ENCODE data around the gene TGFB3. TPM values are rescaled to one million over a fixed set of nuclear protein-coding genes. Genes with fewer than 3 reads are reported as not detected.

TGFB3 gene
- total RNA-seq, 6 experiments from 2014 or later: 4.3 to 60.1 (median 6.5) TPM

DNA sequence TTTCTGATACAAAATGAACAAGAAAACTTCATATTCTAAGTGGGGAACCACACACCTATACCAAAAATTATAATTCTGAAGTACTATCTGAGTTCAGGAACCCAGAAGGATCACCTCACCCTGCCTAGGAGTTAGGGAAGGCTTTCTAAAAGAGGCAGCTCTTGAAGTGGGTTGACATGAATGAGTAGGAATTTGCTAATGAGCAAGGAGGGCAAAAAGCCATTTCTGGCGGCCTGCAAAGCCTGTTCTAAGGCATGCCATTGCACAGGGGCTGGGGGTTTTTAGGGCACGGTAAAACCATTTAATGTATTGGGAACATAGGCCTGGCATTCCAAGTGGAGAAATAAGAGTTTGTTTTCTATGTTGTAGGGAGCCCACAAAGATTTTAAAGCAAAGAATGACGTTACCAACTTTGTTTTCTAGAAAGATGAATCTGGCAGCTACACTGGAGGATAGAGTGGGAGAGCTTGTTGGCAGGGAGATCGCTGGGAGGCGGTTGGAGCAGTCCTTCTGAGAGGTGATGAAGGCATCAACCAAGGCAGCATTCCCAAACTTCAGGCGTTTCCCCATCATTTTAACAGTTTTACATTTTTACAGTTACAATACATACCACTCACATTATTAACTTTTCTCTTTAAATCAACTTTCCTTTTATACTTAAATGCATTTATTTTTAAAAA lies 17.9 kb upstream of the TGFB3 start:
- intact Hi-C loops (cut with DNase I): no loop called here
- Histone ChIP-seq H3K4me1 (no peaks in the 10 kb centered on the region), H3K9me3 (no peaks in the 10 kb centered on the region), H3K27ac (no peak overlapping the region), H3K4me3 (no peak overlapping the region), H3K36me3 (peaks cover 0 to 27% (median 7%) of the 10 kb centered on the region in 4 donors), H3K27me3 (no peaks in the 10 kb centered on the region)
- 70% methylated on average over 4 of the region's 6 CpGs for WGBS (ENCODE audit: insufficient coverage, low coverage, low lambda C conversion rate, missing lambda C conversion rate)
- ATAC-seq: no peak
- DNase-seq: no peak
- TF ChIP-seq, protein P1, sequence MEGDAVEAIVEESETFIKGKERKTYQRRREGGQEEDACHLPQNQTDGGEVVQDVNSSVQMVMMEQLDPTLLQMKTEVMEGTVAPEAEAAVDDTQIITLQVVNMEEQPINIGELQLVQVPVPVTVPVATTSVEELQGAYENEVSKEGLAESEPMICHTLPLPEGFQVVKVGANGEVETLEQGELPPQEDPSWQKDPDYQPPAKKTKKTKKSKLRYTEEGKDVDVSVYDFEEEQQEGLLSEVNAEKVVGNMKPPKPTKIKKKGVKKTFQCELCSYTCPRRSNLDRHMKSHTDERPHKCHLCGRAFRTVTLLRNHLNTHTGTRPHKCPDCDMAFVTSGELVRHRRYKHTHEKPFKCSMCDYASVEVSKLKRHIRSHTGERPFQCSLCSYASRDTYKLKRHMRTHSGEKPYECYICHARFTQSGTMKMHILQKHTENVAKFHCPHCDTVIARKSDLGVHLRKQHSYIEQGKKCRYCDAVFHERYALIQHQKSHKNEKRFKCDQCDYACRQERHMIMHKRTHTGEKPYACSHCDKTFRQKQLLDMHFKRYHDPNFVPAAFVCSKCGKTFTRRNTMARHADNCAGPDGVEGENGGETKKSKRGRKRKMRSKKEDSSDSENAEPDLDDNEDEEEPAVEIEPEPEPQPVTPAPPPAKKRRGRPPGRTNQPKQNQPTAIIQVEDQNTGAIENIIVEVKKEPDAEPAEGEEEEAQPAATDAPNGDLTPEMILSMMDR (IDR thresholded peaks at IDR 0.05): no peak
- no peak for TF ChIP-seq POLR2A (IDR thresholded peaks at IDR 0.05)

DNA sequence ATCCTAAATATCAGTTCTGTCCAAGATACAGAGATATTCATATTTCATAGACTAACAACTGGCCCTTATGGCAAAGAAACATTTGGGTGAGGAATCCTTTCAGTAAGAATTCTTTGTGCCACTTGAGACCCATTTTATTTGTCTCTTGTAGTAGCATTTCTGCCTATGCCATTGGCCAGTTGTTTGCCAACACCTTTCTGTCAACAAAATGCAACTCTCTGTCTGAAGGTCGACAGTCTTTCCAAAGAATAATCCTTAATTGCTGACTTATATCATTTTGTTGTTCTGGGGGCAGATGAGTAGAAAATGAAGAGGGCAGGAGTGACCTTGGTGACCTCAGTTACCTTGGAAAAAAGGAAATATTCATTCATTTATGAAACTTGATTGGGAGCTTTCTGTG lies 14.7 kb upstream of the TGFB3 start:
- no peak for DNase-seq
- intact Hi-C loops (cut with DNase I): no loop called here
- no peak for TF ChIP-seq POLR2A (IDR thresholded peaks at IDR 0.05)
- TF ChIP-seq, protein P1 (IDR thresholded peaks at IDR 0.05): no peak
- peak in 3 of 4 donors; percentile 27 to 54 (median 49) for ATAC-seq
- Histone ChIP-seq H3K27me3 (no peaks in the 10 kb centered on the region), H3K36me3 (peaks cover 0 to 24% (median 9%) of the 10 kb centered on the region in 4 donors), H3K27ac (no peak overlapping the region), H3K4me1 (no peaks in the 10 kb centered on the region), H3K4me3 (no peak overlapping the region), H3K9me3 (no peaks in the 10 kb centered on the region)
- WGBS (ENCODE audit: insufficient coverage, low coverage, low lambda C conversion rate, missing lambda C conversion rate): 14% methylated on average over 1 of the region's 1 CpG

DNA sequence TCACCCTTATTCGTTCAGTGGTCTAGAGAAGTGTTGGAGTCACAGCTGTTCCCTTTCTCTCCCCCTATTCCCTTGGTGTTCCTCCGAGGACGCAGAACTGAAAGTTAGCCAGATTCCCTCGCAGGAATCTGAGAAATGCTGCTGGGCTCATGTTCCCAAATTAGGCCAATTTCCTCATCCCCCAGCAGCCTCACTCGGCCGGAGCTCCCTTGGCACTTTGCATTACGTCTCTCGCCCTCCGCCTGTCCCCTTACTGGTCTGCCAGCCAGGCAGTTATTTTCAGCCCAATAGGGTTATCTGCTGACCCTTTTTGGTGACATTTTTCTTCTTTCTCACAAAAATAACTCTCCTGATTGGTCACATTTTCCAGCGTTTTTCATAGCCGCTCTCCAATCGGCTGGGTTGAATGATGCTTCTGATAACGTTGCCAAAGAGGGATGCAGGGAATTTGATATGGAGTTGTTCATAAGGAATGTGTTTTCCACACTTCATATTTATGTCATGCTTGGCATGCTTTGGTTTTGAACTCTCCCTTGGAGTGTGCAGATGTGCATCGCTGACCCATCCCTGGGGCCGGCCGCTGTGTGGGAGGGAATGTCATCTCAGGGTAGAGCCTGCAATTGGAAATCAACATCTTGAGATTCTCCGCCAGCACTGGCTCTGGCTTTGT lies 13.7 kb upstream of the TGFB3 start:
- peak; percentile 35 to 47 (median 39) for ATAC-seq
- DNase-seq: no peak
- intact Hi-C loops (cut with DNase I): no loop called here
- Histone ChIP-seq H3K9me3 (no peaks in the 10 kb centered on the region), H3K36me3 (peaks cover 0 to 15% (median 7%) of the 10 kb centered on the region in 4 donors), H3K27ac (peak overlapping the region in 2 of 3 donors; percentile 28 to 33), H3K4me3 (no peak overlapping the region), H3K27me3 (no peaks in the 10 kb centered on the region), H3K4me1 (no peaks in the 10 kb centered on the region)
- 71% methylated on average over 10 of the region's 17 CpGs for WGBS (ENCODE audit: insufficient coverage, low coverage, low lambda C conversion rate, missing lambda C conversion rate)
- TF ChIP-seq, protein P1 (IDR thresholded peaks at IDR 0.05): no peak
- no peak for TF ChIP-seq POLR2A (IDR thresholded peaks at IDR 0.05)

DNA sequence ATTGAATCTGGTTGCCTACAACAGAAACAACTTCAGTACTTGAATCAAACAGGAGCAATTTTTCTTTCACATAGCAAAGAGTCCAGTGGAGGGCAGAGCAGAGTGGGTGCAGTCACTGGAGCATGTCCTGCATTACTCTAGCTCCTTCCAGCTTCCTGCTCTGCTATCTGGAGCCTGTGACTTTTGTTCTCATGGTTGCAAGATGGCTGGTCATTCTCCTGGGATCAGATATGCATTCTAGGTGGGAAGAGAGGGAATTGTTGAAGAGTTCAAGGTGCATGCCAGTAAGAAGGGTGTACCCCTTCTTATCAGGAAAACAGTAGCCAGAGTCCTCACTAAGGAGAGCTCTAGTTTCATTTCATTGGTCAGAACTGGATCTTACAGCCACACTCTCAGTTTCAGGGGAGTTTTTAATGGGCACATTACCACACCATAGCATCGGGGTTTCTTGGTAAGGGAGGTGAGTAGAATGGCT lies 11.8 kb upstream of the TGFB3 start:
- TF ChIP-seq POLR2A (IDR thresholded peaks at IDR 0.05): no peak
- TF ChIP-seq, protein P1 (IDR thresholded peaks at IDR 0.05): no peak
- intact Hi-C loops (cut with DNase I): no loop called here
- no peaks in the 10 kb centered on the region for H3K9me3 ChIP-seq
- ATAC-seq: no peak
- no peak overlapping the region for H3K4me3 ChIP-seq
- no peak for DNase-seq
- H3K36me3 ChIP-seq: peaks cover 0 to 9% (median 5%) of the 10 kb centered on the region in 4 donors
- H3K4me1 ChIP-seq: peaks cover 0 to 10% (median 4%) of the 10 kb centered on the region in 4 donors
- no peak overlapping the region for H3K27ac ChIP-seq
- WGBS (ENCODE audit: insufficient coverage, low coverage, low lambda C conversion rate, missing lambda C conversion rate): 82% methylated on average over 1 of the region's 1 CpG
- no peaks in the 10 kb centered on the region for H3K27me3 ChIP-seq
